ENCODE measurements around the gene ABAT. TPM values are rescaled to one million over a fixed set of nuclear protein-coding genes. Genes with fewer than 3 reads are reported as not detected.

The ABAT gene
- total RNA-seq (10 to 100 TPM in 4 of 7 donors, 1 to 10 TPM in 3; 3.8 to 20.3 (median 11.4) TPM), polyA plus RNA-seq (10 to 100 TPM; 13.8 to 17.0 TPM)
- long read RNA-seq, donor 1, full-length matches to known transcripts, result 2 of 10 reads
- long read RNA-seq, donor 1, partial matches to known transcripts, result 3 of 10 reads
- long read RNA-seq, donor 1, other reads (novel, unspliced or antisense), result 5 of 10 reads
- long read RNA-seq, donor 2, full-length matches to known transcripts, result 2 of 9 reads
- long read RNA-seq, donor 2, partial matches to known transcripts, result 7 of 9 reads
- long read RNA-seq, donor 2, other reads (novel, unspliced or antisense), result 0 of 9 reads
- long read RNA-seq, donor 3, full-length matches to known transcripts, result 1 of 18 reads
- long read RNA-seq, donor 3, partial matches to known transcripts, result 5 of 18 reads
- long read RNA-seq, donor 3, other reads (novel, unspliced or antisense), result 12 of 18 reads

GRCh38 chr16:8674413-8675022 lies at the start of gene ABAT:
Gene ABAT (plus strand): TSS chr16:8674617. CDS start chr16:8735740, 61,123 bp downstream.
- H3K27ac ChIP-seq, result peak within 1 kb of the TSS in 1 of 2 donors; percentile 46
- no peaks in the 10 kb centered on the region for H3K36me3 ChIP-seq
- peak within 1 kb of the TSS; percentile 63 for H3K4me3 ChIP-seq
- WGBS, 3 donors, result 2 to 12% (median 2%) methylated on average over 9 to 49 of the region's 49 CpGs
- DNase-seq, result peak; percentile 84 to 92 (median 89)
- TF ChIP-seq POLR2A (IDR thresholded peaks at IDR 0.05) (peak; percentile 28), CTCF (IDR thresholded peaks at IDR 0.05) (no peak), EP300 (IDR thresholded peaks at IDR 0.05) (no peak)
- peaks cover 5% of the 10 kb centered on the region for H3K4me1 ChIP-seq (ENCODE audit: insufficient read depth)
- intact Hi-C loops (cut with DNase I), result loop anchor here in 1 of 4 donors (10.0 kb wide), 1 partner anchor 120 kb away; the partner anchor contains the start of genes PMM2 and TMEM186
- no peaks in the 10 kb centered on the region for H3K9me3 ChIP-seq
- H3K27me3 ChIP-seq, result no peaks in the 10 kb centered on the region

DNA sequence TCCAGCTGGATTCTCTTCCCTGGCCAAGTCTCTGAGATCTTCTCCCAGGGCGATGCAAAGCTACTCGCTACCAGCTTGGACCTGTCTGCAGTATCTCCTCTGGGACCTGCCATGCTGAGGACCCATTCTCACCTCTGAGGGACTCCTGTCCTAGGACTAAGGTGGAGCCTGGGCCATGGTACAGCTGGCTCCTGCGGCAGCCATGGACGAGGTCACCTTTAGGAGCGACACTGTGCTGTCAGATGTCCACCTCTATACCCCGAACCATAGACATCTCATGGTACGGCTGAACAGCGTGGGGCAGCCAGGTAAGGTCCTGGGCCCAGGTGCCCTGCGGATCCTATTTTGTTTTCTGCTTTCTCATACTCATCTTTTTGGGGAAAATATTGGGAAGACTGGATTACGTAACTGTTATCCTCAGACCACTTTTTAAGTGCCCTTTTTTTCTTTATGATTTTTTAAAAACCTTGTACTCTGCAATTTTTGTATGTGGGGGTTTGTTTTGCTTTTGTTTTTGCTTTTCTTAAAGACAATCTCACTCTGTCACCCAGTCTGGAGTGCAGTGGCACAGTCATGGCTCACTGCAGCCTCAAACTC lies 48.8 kb upstream of the ABAT start:
- H3K9me3 ChIP-seq, result no peaks in the 10 kb centered on the region
- H3K4me3 ChIP-seq, result no peak overlapping the region
- no peaks in the 10 kb centered on the region for H3K36me3 ChIP-seq
- H3K27me3 ChIP-seq, result no peaks in the 10 kb centered on the region
- WGBS, 3 donors, result 90 to 94% (median 93%) methylated on average over 10 of the region's 10 CpGs
- DNase-seq, result no peak
- H3K27ac ChIP-seq, result no peak overlapping the region
- TF ChIP-seq EP300 (IDR thresholded peaks at IDR 0.05) (no peak), POLR2A (IDR thresholded peaks at IDR 0.05) (no peak), CTCF (IDR thresholded peaks at IDR 0.05) (no peak)
- intact Hi-C loops (cut with DNase I), result no loop called here
- H3K4me1 ChIP-seq (ENCODE audit: insufficient read depth), result no peaks in the 10 kb centered on the region

- TF ChIP-seq CTCF (IDR thresholded peaks at IDR 0.05) (no peak), POLR2A (IDR thresholded peaks at IDR 0.05) (no peak), EP300 (IDR thresholded peaks at IDR 0.05) (no peak)
- intact Hi-C loops (cut with DNase I), result no loop called here
- no peaks in the 10 kb centered on the region for H3K36me3 ChIP-seq
- no peak for DNase-seq
- H3K27me3 ChIP-seq, result no peaks in the 10 kb centered on the region
- WGBS, 3 donors, result 83 to 89% (median 88%) methylated on average over 8 of the region's 8 CpGs
- no peaks in the 10 kb centered on the region for H3K9me3 ChIP-seq
- no peaks in the 10 kb centered on the region for H3K4me1 ChIP-seq (ENCODE audit: insufficient read depth)
- no peak overlapping the region for H3K27ac ChIP-seq
- no peak overlapping the region for H3K4me3 ChIP-seq
These were observed 47.5 kb upstream of the ABAT start for GRCh38 chr16:8626946-8627345.

- H3K4me1 ChIP-seq (ENCODE audit: insufficient read depth), result no peaks in the 10 kb centered on the region
- intact Hi-C loops (cut with DNase I), result no loop called here
- no peak for DNase-seq
- H3K27me3 ChIP-seq, result no peaks in the 10 kb centered on the region
- WGBS, 3 donors, result 78 to 83% (median 82%) methylated on average over 4 of the region's 4 CpGs
- H3K36me3 ChIP-seq, result no peaks in the 10 kb centered on the region
- no peaks in the 10 kb centered on the region for H3K9me3 ChIP-seq
- H3K27ac ChIP-seq, result no peak overlapping the region
- no peak overlapping the region for H3K4me3 ChIP-seq
- TF ChIP-seq POLR2A (IDR thresholded peaks at IDR 0.05), result no peak
- TF ChIP-seq CTCF (IDR thresholded peaks at IDR 0.05), result no peak
- TF ChIP-seq EP300 (IDR thresholded peaks at IDR 0.05), result no peak
These were observed 47.0 kb upstream of the ABAT start for GRCh38 chr16:8627456-8627855.

Measured in ovary (tissue), 10 donors.